Activated T-cell treated with anti-CD3 and anti-CD28 coated beads, Interleukin-2, amount 50 U/mL, for 1 hour (primary cell): ENCODE data around the gene PTPRD.

Experiments
- DNase-seq: peaks from one replicate; pipeline ENCODE4 v3.0.0-alpha.2; 2020

The PTPRD gene

GRCh38 chr9:9847750-9848149, 765.1 kb downstream of the PTPRD start:
- no peak for DNase-seq

- no peak for DNase-seq
Observed at GRCh38 chr9:9846557-9846956, 766.2 kb downstream of the PTPRD start.

GRCh38 chr9:9820436-9820835, 792.4 kb downstream of the PTPRD start:
- no peak for DNase-seq

- DNase-seq: no peak
Observed at GRCh38 chr9:9819886-9820285, 792.9 kb downstream of the PTPRD start.

GRCh38 chr9:9817176-9817575, 795.6 kb downstream of the PTPRD start:
- no peak for DNase-seq

- DNase-seq: no peak
Observed at GRCh38 chr9:9804109-9804508, 808.7 kb downstream of the PTPRD start.

GRCh38 chr9:9799287-9799686, 813.5 kb downstream of the PTPRD start:
- no peak for DNase-seq

GRCh38 chr9:9792144-9792857, 820.5 kb downstream of the PTPRD start:
- no peak for DNase-seq

GRCh38 chr9:9791611-9792010, 821.2 kb downstream of the PTPRD start:
- no peak for DNase-seq

- no peak for DNase-seq
Observed at GRCh38 chr9:9790216-9790872, 822.5 kb downstream of the PTPRD start.

- no peak for DNase-seq
Observed at GRCh38 chr9:9783711-9784110, 829.1 kb downstream of the PTPRD start.

- DNase-seq: no peak
Observed at GRCh38 chr9:9783211-9783610, 829.6 kb downstream of the PTPRD start.

- no peak for DNase-seq
Observed at GRCh38 chr9:9778293-9778692, 834.5 kb downstream of the PTPRD start.

- DNase-seq: no peak
Observed at GRCh38 chr9:9774471-9774870, 838.3 kb downstream of the PTPRD start.

- DNase-seq: no peak
Observed at GRCh38 chr9:9771314-9771713, 841.5 kb downstream of the PTPRD start.

- DNase-seq: no peak
Observed at GRCh38 chr9:9764821-9765220, 848.0 kb downstream of the PTPRD start.

- no peak for DNase-seq
Observed at GRCh38 chr9:9754186-9754585, 858.6 kb downstream of the PTPRD start.

GRCh38 chr9:9753266-9753665, 859.5 kb downstream of the PTPRD start:
- no peak for DNase-seq

GRCh38 chr9:9752722-9753121, 860.1 kb downstream of the PTPRD start:
- no peak for DNase-seq

- no peak for DNase-seq
Observed at GRCh38 chr9:9751996-9752395, 860.8 kb downstream of the PTPRD start.

- DNase-seq: no peak
Observed at GRCh38 chr9:9750719-9751118, 862.1 kb downstream of the PTPRD start.

- DNase-seq: no peak
Observed at GRCh38 chr9:9749591-9749990, 863.2 kb downstream of the PTPRD start.

- DNase-seq: no peak
Observed at GRCh38 chr9:9747787-9748186, 865.0 kb downstream of the PTPRD start.

GRCh38 chr9:9746826-9747225, 866.0 kb downstream of the PTPRD start:
- DNase-seq: no peak

GRCh38 chr9:9743822-9744221, 869.0 kb downstream of the PTPRD start:
- no peak for DNase-seq
